RWPE1 (cell line): ENCODE data around the gene PBX4.

Experiments
- CTCF ChIA-PET: fragments of 350-600 bp; sonication (Branson Sonifier 250); formaldehyde crosslinking; extraction: SDS; loops from one replicate; lab custom pipeline; 2021; lab: Yijun Ruan, JAX
- POLR2A ChIA-PET: fragments of 400-600 bp; formaldehyde crosslinking; extraction: SDS; loops from one replicate; lab custom pipeline; 2020; ENCODE audit warnings: antibody characterized with exemption; ENCODE audit not compliant: low non-redundant PET; lab: Yijun Ruan, JAX
- DNase-seq: peaks from one replicate; pipeline ENCODE4 v3.0.0; 2012; ENCODE audit warnings: low spot score
- H3K27ac ChIP-seq: fragments of 450-650 bp; 2 replicates; pipeline ENCODE4 v1.5.1; 2017
- TF ChIP-seq, protein P1 (sequence below): fragments of 450-650 bp; conservative IDR thresholded peaks from 2 replicates; pipeline ENCODE4 v1.5.1; 2017; ENCODE audit warnings: low read depth, mild to moderate bottlenecking

The PBX4 gene

GRCh38 chr19:19554074-19555023 lies 64.1 kb downstream of the PBX4 start:
- H3K27ac ChIP-seq = no peak overlapping the region
- TF ChIP-seq, protein P1, sequence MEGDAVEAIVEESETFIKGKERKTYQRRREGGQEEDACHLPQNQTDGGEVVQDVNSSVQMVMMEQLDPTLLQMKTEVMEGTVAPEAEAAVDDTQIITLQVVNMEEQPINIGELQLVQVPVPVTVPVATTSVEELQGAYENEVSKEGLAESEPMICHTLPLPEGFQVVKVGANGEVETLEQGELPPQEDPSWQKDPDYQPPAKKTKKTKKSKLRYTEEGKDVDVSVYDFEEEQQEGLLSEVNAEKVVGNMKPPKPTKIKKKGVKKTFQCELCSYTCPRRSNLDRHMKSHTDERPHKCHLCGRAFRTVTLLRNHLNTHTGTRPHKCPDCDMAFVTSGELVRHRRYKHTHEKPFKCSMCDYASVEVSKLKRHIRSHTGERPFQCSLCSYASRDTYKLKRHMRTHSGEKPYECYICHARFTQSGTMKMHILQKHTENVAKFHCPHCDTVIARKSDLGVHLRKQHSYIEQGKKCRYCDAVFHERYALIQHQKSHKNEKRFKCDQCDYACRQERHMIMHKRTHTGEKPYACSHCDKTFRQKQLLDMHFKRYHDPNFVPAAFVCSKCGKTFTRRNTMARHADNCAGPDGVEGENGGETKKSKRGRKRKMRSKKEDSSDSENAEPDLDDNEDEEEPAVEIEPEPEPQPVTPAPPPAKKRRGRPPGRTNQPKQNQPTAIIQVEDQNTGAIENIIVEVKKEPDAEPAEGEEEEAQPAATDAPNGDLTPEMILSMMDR = peak; percentile 74
- POLR2A ChIA-PET = no interaction called here
- DNase-seq = no peak
- CTCF ChIA-PET = interaction anchor here (0.5 to 2.2 kb wide), 17 partner anchors 11 to 304 kb away, joined by 3 to 13 read pairs (median 4); partner anchors contain the start of gene GMIP

DNA sequence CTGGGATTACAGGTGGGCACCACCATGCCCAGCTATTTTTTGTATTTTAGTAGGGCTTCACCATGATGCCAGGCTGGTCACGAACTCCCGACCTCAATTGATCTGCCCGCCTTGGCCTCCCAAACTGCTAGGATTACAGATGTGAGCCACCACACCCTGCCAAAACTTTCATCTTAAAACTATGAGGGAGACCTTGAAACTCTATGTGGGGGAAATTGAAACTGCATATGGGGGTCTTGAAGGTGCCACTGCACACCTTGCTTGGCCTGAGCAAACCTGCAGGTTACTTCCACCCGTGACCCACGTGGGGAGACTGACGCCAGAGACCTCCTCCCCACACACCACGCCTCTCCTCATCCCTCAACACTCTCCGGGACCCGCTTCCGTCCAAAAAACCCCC lies 64.8 kb downstream of the PBX4 start:
- TF ChIP-seq, protein P1 = no peak
- ChIA-PET POLR2A (no interaction called here), CTCF (interaction anchor here (0.6 to 2.2 kb wide), 14 partner anchors 10 to 305 kb away, joined by 3 to 13 read pairs (median 4); partner anchors contain the start of gene GMIP)
- no peak for DNase-seq
- H3K27ac ChIP-seq = no peak overlapping the region

DNA sequence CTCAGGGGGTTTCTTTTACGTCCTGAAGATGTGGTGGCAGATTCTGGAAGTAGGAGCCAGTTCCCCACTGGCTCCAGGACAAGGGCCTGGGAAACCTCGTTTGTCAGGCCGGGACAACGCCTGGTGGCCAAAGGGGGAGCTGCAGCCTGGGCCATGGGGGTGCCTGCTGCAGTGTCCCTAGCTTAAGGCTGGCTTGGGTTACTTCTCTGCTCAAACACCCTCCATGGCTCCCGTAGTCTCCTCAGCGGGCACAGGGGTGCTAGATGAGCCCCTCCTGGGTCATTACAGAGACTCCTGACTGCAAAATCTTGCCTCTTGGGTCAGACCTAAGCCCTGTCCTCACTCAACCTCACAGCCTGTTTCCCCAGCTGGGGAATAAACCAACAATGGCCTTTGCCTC lies 65.7 kb downstream of the PBX4 start:
- TF ChIP-seq, protein P1 = peak; percentile 70
- DNase-seq = peak; percentile 57
- POLR2A ChIA-PET = interaction anchor here (0.6 kb wide), 1 partner anchor 21 kb away, joined by 3 read pairs; no protein-coding TSS in a partner anchor
- peak overlapping the region; percentile 18; the same call in 1 of the 2 replicates for H3K27ac ChIP-seq
- CTCF ChIA-PET = interaction anchor here (0.6 to 2.8 kb wide), 10 partner anchors 9 to 98 kb away, joined by 3 to 25 read pairs (median 4); no protein-coding TSS in a partner anchor

- POLR2A ChIA-PET = no interaction called here
Measured at GRCh38 chr19:19551853-19552192, 66.7 kb downstream of the PBX4 start.

GRCh38 chr19:19550972-19551852 lies 67.3 kb downstream of the PBX4 start:
- H3K27ac ChIP-seq = peak overlapping the region; percentile 18; the same call in 1 of the 2 replicates
- no peak for DNase-seq
- CTCF ChIA-PET = interaction anchor here (0.6 to 2.8 kb wide), 4 partner anchors 9 to 93 kb away, joined by 3 to 25 read pairs (median 4); no protein-coding TSS in a partner anchor
- POLR2A ChIA-PET = no interaction called here
- TF ChIP-seq, protein P1 = no peak

More at GRCh38 chr19:19551853-19552192, 66.7 kb downstream of the PBX4 start:
- DNase-seq = no peak
- peak overlapping the region; percentile 18; the same call in 1 of the 2 replicates for H3K27ac ChIP-seq
- TF ChIP-seq, protein P1 = no peak
- CTCF ChIA-PET = interaction anchor here (0.8 to 2.8 kb wide), 7 partner anchors 8 to 99 kb away, joined by 3 to 25 read pairs (median 4); no protein-coding TSS in a partner anchor

- ChIA-PET POLR2A (no interaction called here), CTCF (interaction anchor here (0.6 to 2.8 kb wide), 3 partner anchors 10 to 92 kb away, joined by 4 to 25 read pairs (median 5); no protein-coding TSS in a partner anchor)
- TF ChIP-seq, protein P1 = no peak
- H3K27ac ChIP-seq = no peak overlapping the region
- DNase-seq = no peak
Measured at GRCh38 chr19:19550485-19550929, 68.0 kb downstream of the PBX4 start.
